ENCODE results near the gene SIAH3.

SIAH3 gene

DNA sequence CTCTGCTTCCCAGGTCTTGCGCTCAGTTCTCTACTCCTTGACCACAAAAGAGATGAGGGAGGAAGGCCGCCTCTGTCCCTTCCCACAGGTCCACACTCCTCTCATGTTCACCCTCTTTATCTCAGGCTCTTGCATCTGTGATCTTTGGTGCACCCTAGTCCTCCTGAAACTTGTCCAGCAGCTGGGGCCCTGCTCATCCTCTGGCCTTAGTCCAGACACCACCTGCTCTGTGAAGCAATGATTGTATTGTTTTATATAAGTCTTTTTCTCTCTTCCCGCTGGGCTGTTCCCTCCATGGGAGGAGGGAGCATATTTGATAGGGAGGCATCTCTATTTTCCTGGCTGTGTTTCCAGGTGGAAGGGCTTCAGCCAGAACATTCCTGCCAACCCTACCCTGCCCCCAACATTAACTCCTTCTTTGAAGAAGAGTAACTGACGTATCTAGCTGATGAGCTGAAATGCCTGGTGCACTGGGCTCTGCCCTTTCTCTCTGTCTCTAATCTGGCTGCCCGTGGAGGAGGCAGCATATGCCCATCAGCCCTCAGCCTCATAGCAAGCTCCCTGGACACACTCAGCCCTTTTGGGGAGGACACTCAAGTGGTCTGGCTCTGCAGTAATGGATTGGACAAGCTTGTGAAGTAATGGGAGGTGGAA, 38.2 kb upstream of the SIAH3 start:
- no peaks in the 10 kb centered on the region for H3K9me3 ChIP-seq (ENCODE audit: low read length)
- H4K20me1 ChIP-seq (ENCODE audit: insufficient read depth, low read length) = no peaks in the 10 kb centered on the region
- no peak overlapping the region for H3K9ac ChIP-seq (ENCODE audit: low read length)
- H3K4me2 ChIP-seq (ENCODE audit: low read length) = no peak overlapping the region
- TF ChIP-seq, protein P1, sequence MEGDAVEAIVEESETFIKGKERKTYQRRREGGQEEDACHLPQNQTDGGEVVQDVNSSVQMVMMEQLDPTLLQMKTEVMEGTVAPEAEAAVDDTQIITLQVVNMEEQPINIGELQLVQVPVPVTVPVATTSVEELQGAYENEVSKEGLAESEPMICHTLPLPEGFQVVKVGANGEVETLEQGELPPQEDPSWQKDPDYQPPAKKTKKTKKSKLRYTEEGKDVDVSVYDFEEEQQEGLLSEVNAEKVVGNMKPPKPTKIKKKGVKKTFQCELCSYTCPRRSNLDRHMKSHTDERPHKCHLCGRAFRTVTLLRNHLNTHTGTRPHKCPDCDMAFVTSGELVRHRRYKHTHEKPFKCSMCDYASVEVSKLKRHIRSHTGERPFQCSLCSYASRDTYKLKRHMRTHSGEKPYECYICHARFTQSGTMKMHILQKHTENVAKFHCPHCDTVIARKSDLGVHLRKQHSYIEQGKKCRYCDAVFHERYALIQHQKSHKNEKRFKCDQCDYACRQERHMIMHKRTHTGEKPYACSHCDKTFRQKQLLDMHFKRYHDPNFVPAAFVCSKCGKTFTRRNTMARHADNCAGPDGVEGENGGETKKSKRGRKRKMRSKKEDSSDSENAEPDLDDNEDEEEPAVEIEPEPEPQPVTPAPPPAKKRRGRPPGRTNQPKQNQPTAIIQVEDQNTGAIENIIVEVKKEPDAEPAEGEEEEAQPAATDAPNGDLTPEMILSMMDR (IDR thresholded peaks at IDR 0.05; ENCODE audit: low read length) = no peak
- TF ChIP-seq EZH2 (IDR thresholded peaks at IDR 0.05; ENCODE audit: borderline replicate concordance, low read length) = no peak
- no peaks in the 10 kb centered on the region for H3K36me3 ChIP-seq (ENCODE audit: insufficient read depth, low read length)
- H2AFZ ChIP-seq (ENCODE audit: low read length) = no peak overlapping the region
- H3K9me2 ChIP-seq (ENCODE audit: low read depth, low read length) = no peaks in the 10 kb centered on the region
- H3K4me1 ChIP-seq (ENCODE audit: insufficient read depth, low read length, severe bottlenecking) = no peaks in the 10 kb centered on the region
- no peaks in the 10 kb centered on the region for H3F3A ChIP-seq (ENCODE audit: insufficient read depth, low read length)
- no peak overlapping the region for H3K27ac ChIP-seq (ENCODE audit: low read depth, low read length, poor library complexity, severe bottlenecking)
- H3K4me3 ChIP-seq (ENCODE audit: low read depth, low read length, poor library complexity, severe bottlenecking) = no peak overlapping the region
- no peaks in the 10 kb centered on the region for H3K27me3 ChIP-seq (ENCODE audit: insufficient read depth, low read length)
- no peaks in the 10 kb centered on the region for H3K79me2 ChIP-seq (ENCODE audit: insufficient read depth, low read length)

DNA sequence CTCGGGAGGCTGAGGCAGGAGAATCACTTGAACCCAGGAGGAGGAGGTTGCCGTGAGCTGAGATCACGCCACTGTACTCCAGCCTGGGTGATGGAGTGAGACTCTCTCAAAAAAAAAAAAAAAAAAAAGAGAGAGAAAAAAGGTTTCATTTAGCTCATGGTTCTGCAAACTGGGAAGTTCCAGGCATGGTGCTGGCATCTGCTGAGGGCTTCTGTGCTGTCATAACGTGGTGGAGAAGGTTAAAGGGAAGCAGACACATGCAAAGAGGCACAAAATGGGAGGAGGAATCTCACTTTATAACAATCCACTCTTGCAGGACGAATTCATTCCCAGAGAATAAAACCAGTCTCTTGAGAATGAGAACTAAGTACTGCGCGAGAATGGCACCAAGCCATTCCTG, 34.9 kb upstream of the SIAH3 start:
- no peak overlapping the region for H3K4me3 ChIP-seq (ENCODE audit: low read depth, low read length, poor library complexity, severe bottlenecking)
- no peaks in the 10 kb centered on the region for H3K36me3 ChIP-seq (ENCODE audit: insufficient read depth, low read length)
- no peaks in the 10 kb centered on the region for H3K9me3 ChIP-seq (ENCODE audit: low read length)
- TF ChIP-seq, protein P1 (IDR thresholded peaks at IDR 0.05; ENCODE audit: low read length) = no peak
- no peaks in the 10 kb centered on the region for H3K9me2 ChIP-seq (ENCODE audit: low read depth, low read length)
- H3F3A ChIP-seq (ENCODE audit: insufficient read depth, low read length) = no peaks in the 10 kb centered on the region
- H2AFZ ChIP-seq (ENCODE audit: low read length) = no peak overlapping the region
- H3K4me2 ChIP-seq (ENCODE audit: low read length) = no peak overlapping the region
- no peaks in the 10 kb centered on the region for H3K4me1 ChIP-seq (ENCODE audit: insufficient read depth, low read length, severe bottlenecking)
- no peaks in the 10 kb centered on the region for H4K20me1 ChIP-seq (ENCODE audit: insufficient read depth, low read length)
- no peaks in the 10 kb centered on the region for H3K27me3 ChIP-seq (ENCODE audit: insufficient read depth, low read length)
- no peak overlapping the region for H3K27ac ChIP-seq (ENCODE audit: low read depth, low read length, poor library complexity, severe bottlenecking)
- no peak overlapping the region for H3K9ac ChIP-seq (ENCODE audit: low read length)
- H3K79me2 ChIP-seq (ENCODE audit: insufficient read depth, low read length) = no peaks in the 10 kb centered on the region

DNA sequence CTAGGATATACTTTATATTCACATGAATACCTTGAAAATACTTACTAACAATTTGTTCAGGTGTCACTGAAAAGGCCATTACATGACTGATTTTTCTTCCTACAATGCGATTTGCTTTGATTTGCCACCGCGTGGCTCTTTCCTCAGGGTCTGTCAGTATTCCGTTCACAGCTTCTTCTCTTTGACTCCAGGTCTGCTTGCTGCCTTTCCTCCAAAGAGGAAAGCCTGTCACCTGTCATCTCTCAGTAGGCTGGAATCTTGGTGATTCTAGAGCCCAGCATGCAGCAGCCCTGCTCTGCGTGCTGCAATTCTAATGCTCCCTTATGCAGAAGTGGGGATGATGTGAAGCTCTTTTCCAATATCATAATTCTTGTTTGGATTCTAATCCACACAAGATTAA, 33.6 kb upstream of the SIAH3 start:
- no peaks in the 10 kb centered on the region for H4K20me1 ChIP-seq (ENCODE audit: insufficient read depth, low read length)
- no peak overlapping the region for H2AFZ ChIP-seq (ENCODE audit: low read length)
- TF ChIP-seq, protein P1 (IDR thresholded peaks at IDR 0.05; ENCODE audit: low read length) = no peak
- TF ChIP-seq EZH2 (IDR thresholded peaks at IDR 0.05; ENCODE audit: borderline replicate concordance, low read length) = no peak
- no peaks in the 10 kb centered on the region for H3K79me2 ChIP-seq (ENCODE audit: insufficient read depth, low read length)
- H3F3A ChIP-seq (ENCODE audit: insufficient read depth, low read length) = no peaks in the 10 kb centered on the region
- no peak overlapping the region for H3K4me3 ChIP-seq (ENCODE audit: low read depth, low read length, poor library complexity, severe bottlenecking)
- no peaks in the 10 kb centered on the region for H3K4me1 ChIP-seq (ENCODE audit: insufficient read depth, low read length, severe bottlenecking)
- H3K9ac ChIP-seq (ENCODE audit: low read length) = no peak overlapping the region
- no peaks in the 10 kb centered on the region for H3K36me3 ChIP-seq (ENCODE audit: insufficient read depth, low read length)
- H3K4me2 ChIP-seq (ENCODE audit: low read length) = no peak overlapping the region
- no peaks in the 10 kb centered on the region for H3K27me3 ChIP-seq (ENCODE audit: insufficient read depth, low read length)
- H3K9me3 ChIP-seq (ENCODE audit: low read length) = no peaks in the 10 kb centered on the region
- no peak overlapping the region for H3K27ac ChIP-seq (ENCODE audit: low read depth, low read length, poor library complexity, severe bottlenecking)
- H3K9me2 ChIP-seq (ENCODE audit: low read depth, low read length) = no peaks in the 10 kb centered on the region
